Stomach (tissue), 9 donors: Measurements from ENCODE around the gene GRK4. TPM values are rescaled to one million over a fixed set of nuclear protein-coding genes. Genes with fewer than 3 reads are reported as not detected.

Experiments used
- DNase-seq, 2 donors: peaks; one replicate each; pipeline versions ENCODE4 v3.0.0 to v3.0.0-alpha.2; 2013 to 2019
- H3K27ac ChIP-seq, 5 donors: fragments of 200-600 bp in 4 of 5; sonication (generic) in 4 of 5; one replicate each; pipeline ENCODE4 v1.5.1; 2013 to 2019; ENCODE audit warnings: mild to moderate bottlenecking in 1 of 5, moderate library complexity in 1 of 5
- H3K27me3 ChIP-seq, 3 donors: fragments of 200-600 bp; sonication (generic); one replicate each; pipeline ENCODE4 v1.5.1; 2017 to 2019; ENCODE audit warnings: mixed run types in 1 of 3
- H3K36me3 ChIP-seq, 4 donors: fragments of 200-600 bp; sonication (generic); 1 replicate in 3 of 4; 2 replicates in 1 of 4; pipeline ENCODE4 v1.5.1; 2016 to 2019
- H3K4me1 ChIP-seq, 4 donors: fragments of 200-600 bp; sonication (generic); one replicate each; pipeline ENCODE4 v1.5.1; 2016 to 2019
- H3K4me3 ChIP-seq, 4 donors: fragments of 200-600 bp; sonication (generic) in 3 of 4; one replicate each; pipeline ENCODE4 v1.5.1; 2016 to 2019; ENCODE audit warnings: mild to moderate bottlenecking in 1 of 4
- H3K9me3 ChIP-seq, 4 donors: fragments of 200-600 bp; sonication (generic); one replicate each; pipeline ENCODE4 v1.5.1; 2016 to 2019
- CTCF ChIP-seq, 7 experiments: fragments of 450-650 bp in 4 of 7; fragments of 200-600 bp in 3 of 7; sonication (generic) in 3 of 7; IDR thresholded peaks; one replicate each; pipeline ENCODE4 v1.5.1; 2016 to 2019; ENCODE audit warnings: antibody characterized with exemption in 7 of 7, control low read depth in 2 of 7, mild to moderate bottlenecking in 1 of 7
- EP300 ChIP-seq: sonication (generic); formaldehyde crosslinking; IDR thresholded peaks from one replicate; pipeline ENCODE4 v1.6.1; 2017; ENCODE audit warnings: antibody characterized with exemption
- POLR2A ChIP-seq, 4 donors: fragments of 450-650 bp; IDR thresholded peaks; one replicate each; pipeline ENCODE4 v1.6.1; 2016; ENCODE audit warnings: antibody characterized with exemption in 4 of 4, control low read depth in 2 of 4, mild to moderate bottlenecking in 1 of 4, moderate library complexity in 1 of 4
- POLR2AphosphoS5 ChIP-seq, 3 donors: sonication (generic); formaldehyde crosslinking; IDR thresholded peaks; one replicate each; pipeline ENCODE4 v1.6.1; 2016; ENCODE audit warnings: antibody characterized with exemption in 3 of 3
- WGBS, 5 donors: extraction: QIAGEN DNeasy Blood & Tissue Kit in 3 of 5; methylation state at CpG; one replicate each; pipeline versions ENCODE4 v1.1.5 to v1.1.7; 2013 to 2018; 5-methylcytosine and 5-hydroxymethylcytosine counted together
- intact Hi-C: fragments of 100-400 bp; cut with DNase I; formaldehyde crosslinking; loops from one replicate; pipeline ENCODE4 v1.15.1; 2023; ENCODE audit warnings: low total_unique reads
- polyA plus RNA-seq, 3 donors: library from polyadenylated mRNA; stranded (reverse); fragments of 200-250 nt; gene quantifications; one replicate each; pipeline ENCODE4 v1.2.3, GENCODE V29; 2013
- total RNA-seq, 5 donors: library from RNA; depleted of rRNA; stranded (reverse); fragments of >200 nt; gene quantifications; one replicate each; pipeline versions ENCODE4 v1.1.0 to v1.2.3, GENCODE V29; 2014 to 2016
- donor health status: healthy with polysubstance abuse.
- donor health status: Bipolar disorder and iron deficiency.
- donor health status: healthy.

Gene GRK4
- total and polyA plus RNA-seq, 8 donors = 0.58 to 11.9 (median 5.1) TPM

- Histone ChIP-seq H3K9me3 (peaks cover 0 to 6% (median 3%) of the 10 kb centered on the region in 4 donors), H3K4me3 (no peak overlapping the region), H3K36me3 (no peaks in the 10 kb centered on the region), H3K27ac (no peak overlapping the region), H3K4me1 (no peaks in the 10 kb centered on the region), H3K27me3 (no peaks in the 10 kb centered on the region)
- WGBS, 5 donors = 57 to 75% (median 73%) methylated on average over 3 of the region's 3 CpGs
- no peak for DNase-seq
- intact Hi-C loops = no loop called here
- TF ChIP-seq CTCF (IDR thresholded peaks at IDR 0.05) (no peak), EP300 (no peak), POLR2AphosphoS5 (IDR thresholded peaks at IDR 0.05) (no peak), POLR2A (IDR thresholded peaks at IDR 0.05) (no peak)
These were observed 59.3 kb downstream of the GRK4 start for GRCh38 chr4:3022651-3023050.

GRCh38 chr4:3025881-3026280 is 62.5 kb downstream of the GRK4 start:
- Histone ChIP-seq H3K27ac (no peak overlapping the region), H3K4me1 (peaks cover 0 to 2% (median 2%) of the 10 kb centered on the region in 4 donors), H3K9me3 (peaks cover 0 to 6% (median 3%) of the 10 kb centered on the region in 4 donors), H3K36me3 (no peaks in the 10 kb centered on the region), H3K4me3 (no peak overlapping the region), H3K27me3 (no peaks in the 10 kb centered on the region)
- intact Hi-C loops = no loop called here
- no peak for DNase-seq
- TF ChIP-seq EP300 (no peak), POLR2AphosphoS5 (IDR thresholded peaks at IDR 0.05) (no peak), POLR2A (IDR thresholded peaks at IDR 0.05) (no peak), CTCF (IDR thresholded peaks at IDR 0.05) (no peak)
- WGBS, 5 donors = 93 to 94% (median 94%) methylated on average over 21 of the region's 21 CpGs

- Histone ChIP-seq H3K9me3 (peaks cover 0 to 6% (median 3%) of the 10 kb centered on the region in 4 donors), H3K4me3 (no peak overlapping the region), H3K27ac (no peak overlapping the region), H3K27me3 (no peaks in the 10 kb centered on the region), H3K4me1 (peaks cover 0 to 8% (median 6%) of the 10 kb centered on the region in 4 donors), H3K36me3 (no peaks in the 10 kb centered on the region)
- no peak for DNase-seq
- TF ChIP-seq POLR2A (IDR thresholded peaks at IDR 0.05) (no peak), EP300 (no peak), CTCF (IDR thresholded peaks at IDR 0.05) (no peak), POLR2AphosphoS5 (IDR thresholded peaks at IDR 0.05) (no peak)
- intact Hi-C loops = no loop called here
- WGBS, 5 donors = 77 to 92% (median 89%) methylated on average over 9 of the region's 9 CpGs
These were observed 63.2 kb downstream of the GRK4 start for GRCh38 chr4:3026540-3026939.

- TF ChIP-seq EP300 (no peak), CTCF (IDR thresholded peaks at IDR 0.05) (no peak)
- Histone ChIP-seq H3K27ac (no peak overlapping the region), H3K4me1 (peaks cover 0 to 11% (median 7%) of the 10 kb centered on the region in 4 donors), H3K36me3 (no peaks in the 10 kb centered on the region), H3K27me3 (no peaks in the 10 kb centered on the region), H3K9me3 (no peaks in the 10 kb centered on the region), H3K4me3 (no peak overlapping the region)
- intact Hi-C loops = no loop called here
- no peak for DNase-seq
- 93 to 99% (median 95%) methylated on average over 9 of the region's 9 CpGs for WGBS, 5 donors
These were observed 66.1 kb downstream of the GRK4 start for GRCh38 chr4:3029464-3029863.
